ENCODE measurements around the gene BARX2. TPM values are rescaled to one million over a fixed set of nuclear protein-coding genes. Genes with fewer than 3 reads are reported as not detected.

The BARX2 gene
- polyA plus RNA-seq, 1 of the 3 experiments (the other 2 are of a cell fraction): not detected

- CTCF ChIA-PET: no interaction called here
- Histone ChIP-seq H3K36me3 (replicated peaks in 1 of 2; ENCODE audit: control insufficient read depth in 1 of 2, insufficient read depth in 2 of 2, low read length in 1 of 2) (no peaks in the 10 kb centered on the region), H4K20me1 (ENCODE audit: insufficient read depth) (no peaks in the 10 kb centered on the region), H3K4me2 (no peak overlapping the region), H3K4me3 (ENCODE audit: low read depth in 2 of 2, low read length in 1 of 2) (no peak overlapping the region), H3K27me3 (ENCODE audit: insufficient read depth) (no peaks in the 10 kb centered on the region), H2AFZ (ENCODE audit: low read depth) (no peak overlapping the region), H3K4me1 (ENCODE audit: control insufficient read depth in 1 of 2, insufficient read depth in 2 of 2, low read depth in 1 of 2, low read length in 1 of 2) (no peaks in the 10 kb centered on the region), H3K27ac (ENCODE audit: low read depth in 2 of 2, low read length in 1 of 2) (no peak overlapping the region), H3K9ac (no peak overlapping the region), H3K9me3 (no peaks in the 10 kb centered on the region), H3K9me2 (no peaks in the 10 kb centered on the region), H3K79me2 (ENCODE audit: insufficient read depth) (no peaks in the 10 kb centered on the region), H3F3A (replicated peaks; ENCODE audit: insufficient read depth) (no peaks in the 10 kb centered on the region)
- no peak for TF ChIP-seq USF2 (IDR thresholded peaks at IDR 0.05; ENCODE audit: borderline replicate concordance, low read depth, low read length)
- TF ChIP-seq CTCF (IDR thresholded peaks at IDR 0.05): no peak
- TF ChIP-seq FOXJ3 (CRISPR knock-in tag; IDR thresholded peaks at IDR 0.05): no peak
- no peak for TF ChIP-seq RCOR1 (IDR thresholded peaks at IDR 0.05; ENCODE audit: low read length)
- no peak for TF ChIP-seq MEF2A (IDR thresholded peaks at IDR 0.05; ENCODE audit: borderline replicate concordance, low read depth)
- TF ChIP-seq RFX5 (IDR thresholded peaks at IDR 0.05; ENCODE audit: low read length): no peak
- TF ChIP-seq ZBTB33 (IDR thresholded peaks at IDR 0.05; ENCODE audit: borderline replicate concordance, low read depth): no peak
- no peak for TF ChIP-seq CHD2 (IDR thresholded peaks at IDR 0.05; ENCODE audit: low read length, partially characterized antibody)
- TF ChIP-seq ELF1 (IDR thresholded peaks at IDR 0.05): no peak
- TF ChIP-seq SIN3A (IDR thresholded peaks at IDR 0.05; ENCODE audit: borderline replicate concordance, low read depth, low read length): no peak
- no peak for TF ChIP-seq GATA2 (CRISPR knock-in tag; IDR thresholded peaks at IDR 0.05)
- TF ChIP-seq PBX3 (IDR thresholded peaks at IDR 0.05): no peak
- TF ChIP-seq NFIC (IDR thresholded peaks at IDR 0.05; ENCODE audit: borderline replicate concordance): no peak
- TF ChIP-seq TCF12 (IDR thresholded peaks at IDR 0.05): no peak
- no peak for TF ChIP-seq EZH2phosphoT487 (IDR thresholded peaks at IDR 0.05; ENCODE audit: borderline replicate concordance, low read depth)
- no peak for TF ChIP-seq REST (IDR thresholded peaks at IDR 0.05; ENCODE audit: low read depth, low read length)
- TF ChIP-seq TEAD4 (IDR thresholded peaks at IDR 0.05; ENCODE audit: borderline replicate concordance, insufficient read depth): no peak
- TF ChIP-seq TAF1 (IDR thresholded peaks at IDR 0.05; ENCODE audit: borderline replicate concordance, low read depth, low read length): no peak
- no peak for DNase-seq
- WGBS (ENCODE audit: low lambda C conversion rate): 27% methylated on average over 13 of the region's 13 CpGs
- POLR2A ChIA-PET: no interaction called here
Measured at GRCh38 chr11:129458756-129459535, 83.3 kb downstream of the BARX2 start.
